GM19324 (cell line): ENCODE results near the gene ARL9.
A peak's percentile ranks its signal among the peaks of the same experiment; 100 is the strongest.
"Not testable (repeated sequence)": the region's sequence is repeated elsewhere in the genome, so short reads cannot be mapped to it uniquely, and the experiment has no call there.

Experiments used
- ATAC-seq: cut with Tn5 transposase; IDR thresholded peaks from one replicate; pipeline ENCODE4 v1.9.1; 2021; ENCODE audit warnings: mild to moderate bottlenecking, moderate library complexity; ENCODE audit not compliant: unreplicated experiment, low FRiP score

The ARL9 gene, protein sequence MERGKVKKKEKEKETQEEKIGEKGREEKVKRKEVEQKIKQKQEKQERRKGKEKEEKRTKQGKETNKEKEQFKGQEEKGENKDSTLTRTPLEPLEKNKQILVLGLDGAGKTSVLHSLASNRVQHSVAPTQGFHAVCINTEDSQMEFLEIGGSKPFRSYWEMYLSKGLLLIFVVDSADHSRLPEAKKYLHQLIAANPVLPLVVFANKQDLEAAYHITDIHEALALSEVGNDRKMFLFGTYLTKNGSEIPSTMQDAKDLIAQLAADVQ

DNA sequence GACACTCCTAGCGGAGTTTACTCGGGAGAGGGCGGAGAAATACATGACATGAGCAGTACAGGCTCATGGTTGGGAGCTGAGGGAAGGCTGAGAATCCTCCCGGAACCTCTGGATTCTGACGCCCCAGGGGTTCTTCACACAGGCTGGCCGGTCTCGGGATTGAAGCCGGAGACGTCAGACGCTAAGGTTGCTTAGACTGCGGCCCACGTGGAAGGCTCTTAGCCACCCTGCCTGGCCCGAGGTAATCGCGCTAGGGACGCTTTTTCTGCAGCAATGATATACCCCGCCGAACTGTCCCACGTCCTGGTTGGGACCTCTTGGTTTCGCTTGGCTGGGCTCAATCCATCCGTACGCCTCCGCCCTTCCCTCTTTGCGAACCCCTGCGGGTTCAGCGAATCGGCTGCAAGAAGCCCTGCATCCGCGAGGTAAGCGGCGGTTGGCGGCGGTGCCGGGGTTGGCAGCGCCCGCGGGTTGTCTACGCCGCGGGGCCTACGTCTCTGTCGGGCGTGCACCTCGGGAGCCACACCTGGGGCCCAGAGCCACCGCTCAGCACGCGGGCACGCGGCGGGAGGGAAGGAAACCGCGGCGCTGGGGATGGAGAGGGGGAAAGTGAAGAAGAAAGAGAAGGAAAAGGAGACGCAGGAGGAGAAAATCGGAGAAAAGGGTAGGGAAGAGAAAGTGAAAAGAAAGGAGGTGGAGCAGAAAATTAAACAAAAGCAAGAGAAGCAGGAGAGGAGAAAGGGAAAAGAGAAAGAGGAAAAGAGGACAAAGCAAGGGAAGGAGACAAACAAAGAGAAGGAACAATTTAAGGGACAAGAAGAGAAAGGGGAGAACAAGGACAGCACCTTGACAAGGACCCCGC lies at the start of gene ARL9:
ARL9 (plus strand) TSS at position 523 of the 862 bp plus-strand sequence; CDS start at position 595, 72 bp downstream.
- ATAC-seq = peak; percentile 69

DNA sequence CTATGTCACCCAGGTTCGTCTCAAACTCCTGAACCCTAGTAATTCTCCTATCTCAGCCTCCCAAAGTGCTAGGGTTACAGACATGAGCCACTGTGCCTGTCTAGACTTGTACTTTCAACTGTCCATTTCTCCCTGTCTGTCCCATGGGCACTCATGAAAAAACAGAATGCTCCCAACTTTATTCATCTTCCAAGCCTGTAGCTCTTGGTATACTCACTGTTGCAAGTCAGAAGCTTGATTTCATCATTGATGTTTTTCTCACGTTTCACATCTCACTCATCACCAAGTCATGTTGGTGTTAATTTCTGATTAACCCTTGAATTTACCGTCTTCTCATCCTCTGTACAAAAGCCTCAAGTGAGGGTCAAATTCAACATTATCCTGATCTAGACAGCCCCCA lies 45.5 kb upstream of the ARL9 start:
- ATAC-seq = no peak

DNA sequence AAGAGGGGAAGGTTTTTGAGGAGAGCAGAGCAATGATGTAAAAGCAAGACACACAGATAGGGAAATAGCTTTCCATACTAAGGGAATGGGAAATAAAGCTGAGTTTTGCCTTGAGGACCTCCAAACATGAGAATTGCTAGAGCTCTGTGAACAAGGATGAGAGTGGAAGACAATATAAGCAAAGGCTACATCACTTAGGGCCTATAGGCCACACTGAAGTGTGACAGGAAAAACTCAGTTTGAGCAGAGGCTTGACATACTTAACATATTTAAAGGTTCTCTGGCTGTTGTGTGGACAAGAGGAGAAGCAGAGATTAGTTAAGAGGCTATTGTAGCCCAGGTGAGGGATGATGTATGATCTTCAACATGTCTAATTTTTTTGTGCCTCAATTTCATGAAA lies 43.4 kb upstream of the ARL9 start:
- ATAC-seq = no peak

DNA sequence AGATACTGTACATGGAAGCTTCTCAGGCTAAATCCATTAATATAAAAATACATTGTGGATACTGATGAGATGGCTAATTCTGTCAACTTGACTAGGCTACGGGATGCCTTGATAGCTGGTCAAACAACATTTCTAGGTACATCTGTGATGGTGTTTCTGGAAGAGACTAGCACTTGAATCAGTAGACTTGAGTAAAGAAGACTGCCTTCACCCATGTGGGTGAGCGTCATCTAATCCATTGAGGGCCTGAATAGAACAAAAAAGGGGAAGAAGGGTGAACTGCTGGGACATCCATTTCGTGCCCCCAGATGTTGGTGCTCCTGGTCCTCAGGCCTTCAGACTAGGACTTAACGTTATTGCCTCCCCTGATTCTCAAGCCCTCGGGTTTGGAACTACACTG lies 41.9 kb upstream of the ARL9 start:
- no peak for ATAC-seq

DNA sequence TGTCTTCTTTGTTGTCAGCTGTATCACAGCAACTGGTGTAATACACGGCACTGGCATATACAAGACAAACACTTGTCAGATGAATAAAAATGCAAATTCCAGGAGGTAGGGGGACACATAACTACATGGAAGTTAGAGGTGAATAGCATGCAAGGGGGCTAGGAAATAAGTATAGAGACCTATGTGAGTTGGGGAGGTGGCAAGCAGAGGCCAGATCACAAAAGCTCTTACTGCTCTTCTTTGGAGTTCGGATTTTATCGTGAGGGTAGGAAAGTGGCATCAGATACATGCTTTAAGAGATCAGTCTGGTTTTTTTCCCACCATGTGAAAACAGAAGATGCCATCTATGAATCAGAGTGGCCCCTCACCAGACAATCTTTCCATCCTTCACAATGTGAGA lies 41.0 kb upstream of the ARL9 start:
- ATAC-seq = no peak

DNA sequence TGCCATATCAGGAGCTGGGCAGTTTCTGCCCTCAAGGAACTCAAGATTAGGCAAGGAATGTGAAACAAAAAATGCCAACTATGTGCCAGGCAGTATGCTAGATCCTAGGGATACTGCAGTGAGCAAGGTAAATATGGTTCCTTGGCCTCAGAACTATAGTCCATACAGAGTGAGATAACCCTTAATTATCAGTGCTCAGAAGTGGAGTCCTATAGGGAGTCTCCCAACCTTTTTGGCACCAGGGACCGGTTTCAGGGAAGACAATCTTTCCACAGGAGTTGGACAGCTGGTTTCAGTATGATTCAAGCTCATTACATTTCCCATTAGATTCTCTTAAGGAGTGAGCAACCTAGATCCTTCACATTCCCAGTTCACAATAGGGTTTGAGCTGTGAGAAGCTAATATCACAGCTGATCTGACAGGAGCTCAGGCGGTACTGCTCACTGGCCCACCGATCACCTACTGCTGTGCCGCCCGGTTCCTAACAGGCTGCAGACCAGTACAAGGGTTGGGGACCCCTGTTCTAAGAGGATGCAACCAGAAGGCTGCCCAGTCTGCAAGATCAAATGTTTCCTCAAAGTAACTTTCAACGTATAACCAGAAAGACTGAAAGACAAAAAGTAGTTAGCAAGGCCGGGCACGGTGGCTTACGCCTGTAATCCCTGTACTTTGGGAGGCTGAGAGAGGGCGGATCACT lies 39.8 kb upstream of the ARL9 start:
- ATAC-seq = no peak

DNA sequence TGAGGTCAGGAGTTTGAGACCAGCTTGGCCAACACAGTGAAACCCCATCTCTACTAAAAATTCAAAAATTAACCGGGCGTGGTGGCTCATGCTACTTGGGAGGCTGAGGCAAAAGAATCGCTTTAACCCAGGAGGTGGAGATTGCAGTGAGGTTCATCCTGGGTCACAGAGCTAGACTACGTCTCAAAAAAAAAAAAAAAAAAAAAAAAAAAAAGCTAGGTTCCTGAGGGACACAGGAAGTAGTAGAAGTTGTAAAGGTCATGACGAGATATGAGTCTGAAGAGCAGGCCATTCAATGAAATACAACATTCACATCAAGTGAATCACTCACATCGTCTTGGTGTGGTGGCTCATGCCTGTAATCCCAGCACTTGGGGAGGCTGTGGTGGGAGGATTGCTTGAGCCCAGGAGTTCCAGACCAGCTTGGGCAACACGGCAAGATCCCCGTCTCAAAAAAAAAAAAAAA lies 39.3 kb upstream of the ARL9 start:
- not testable (repeated sequence) for ATAC-seq

DNA sequence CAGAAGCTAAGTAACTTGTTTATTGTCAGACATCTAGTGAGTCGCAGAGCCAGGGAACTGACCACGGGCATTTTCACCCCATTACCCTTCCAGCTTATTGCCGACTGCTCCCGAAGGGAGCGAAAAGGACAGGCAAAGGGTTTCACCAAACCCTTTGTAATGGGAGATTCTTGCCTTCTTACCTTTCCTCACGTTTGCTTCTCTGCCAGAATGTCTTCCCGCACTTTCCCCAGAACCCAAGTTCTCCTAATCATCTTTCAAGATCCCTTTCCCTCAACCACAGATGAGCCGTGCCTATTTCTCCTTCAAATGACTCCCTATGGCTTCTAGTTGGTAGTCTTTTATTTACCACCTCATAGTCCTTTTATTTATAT lies 38.7 kb upstream of the ARL9 start:
- ATAC-seq = no peak

DNA sequence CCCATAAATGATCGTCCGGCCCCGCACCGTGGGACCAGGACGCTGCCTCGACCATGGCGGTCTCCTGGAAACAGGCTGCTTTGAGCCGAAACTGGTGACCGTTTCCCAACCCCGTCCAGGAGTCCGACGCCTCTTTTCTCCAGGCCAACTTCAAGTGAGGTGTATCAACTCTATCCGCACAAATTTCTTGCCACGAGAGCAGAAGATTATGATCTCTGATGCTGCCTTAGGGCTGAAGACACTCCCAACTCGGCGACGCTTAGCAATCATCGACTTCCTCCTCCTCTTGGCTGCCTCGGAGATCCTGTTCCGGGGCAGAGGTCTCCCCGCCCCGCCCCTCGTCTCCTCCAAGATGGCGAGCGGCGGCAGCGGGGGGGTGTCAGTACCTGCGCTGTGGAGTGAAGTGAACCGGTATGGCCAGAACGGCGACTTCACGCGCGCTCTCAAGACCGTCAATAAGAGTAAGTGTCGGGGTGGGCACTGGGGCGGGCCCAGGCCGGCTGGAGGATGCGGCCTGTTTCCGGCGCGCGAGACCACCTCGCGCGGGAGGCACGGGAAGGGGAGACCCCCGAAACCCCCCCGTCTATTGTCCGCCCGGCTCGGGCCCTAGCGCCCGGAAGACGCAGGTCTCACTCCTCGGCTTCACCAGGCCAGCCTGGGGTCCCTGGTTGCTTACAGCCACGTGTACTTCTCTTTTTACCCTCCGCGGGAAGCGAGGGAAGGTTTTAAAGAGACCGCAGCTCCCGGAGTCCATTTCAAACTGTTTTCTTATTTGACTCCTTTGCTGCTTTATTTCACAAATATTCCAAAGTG lies 38.1 kb upstream of the ARL9 start, which contains the start of gene SRP72:
SRP72 (plus strand) TSS at position 334 of the 813 bp plus-strand sequence; CDS start at position 353, 19 bp downstream.
- peak; percentile 92 for ATAC-seq

DNA sequence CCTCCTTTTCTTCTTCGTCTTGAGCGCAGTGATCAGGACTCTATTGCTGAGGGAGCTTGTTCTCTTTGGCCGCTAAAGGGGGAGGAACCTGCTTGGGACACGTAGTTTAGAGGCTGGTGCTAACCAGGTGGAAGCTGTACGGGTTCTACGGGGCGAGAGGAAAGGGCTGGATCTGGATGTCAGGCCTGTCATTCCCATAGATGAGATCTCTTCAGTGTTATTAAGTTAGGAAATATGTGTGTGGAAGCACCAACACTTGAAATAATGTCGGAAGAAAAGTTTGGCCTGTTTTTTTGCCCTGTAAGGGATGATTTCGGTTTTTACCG lies 37.5 kb upstream of the ARL9 start:
- peak; percentile 44 for ATAC-seq

DNA sequence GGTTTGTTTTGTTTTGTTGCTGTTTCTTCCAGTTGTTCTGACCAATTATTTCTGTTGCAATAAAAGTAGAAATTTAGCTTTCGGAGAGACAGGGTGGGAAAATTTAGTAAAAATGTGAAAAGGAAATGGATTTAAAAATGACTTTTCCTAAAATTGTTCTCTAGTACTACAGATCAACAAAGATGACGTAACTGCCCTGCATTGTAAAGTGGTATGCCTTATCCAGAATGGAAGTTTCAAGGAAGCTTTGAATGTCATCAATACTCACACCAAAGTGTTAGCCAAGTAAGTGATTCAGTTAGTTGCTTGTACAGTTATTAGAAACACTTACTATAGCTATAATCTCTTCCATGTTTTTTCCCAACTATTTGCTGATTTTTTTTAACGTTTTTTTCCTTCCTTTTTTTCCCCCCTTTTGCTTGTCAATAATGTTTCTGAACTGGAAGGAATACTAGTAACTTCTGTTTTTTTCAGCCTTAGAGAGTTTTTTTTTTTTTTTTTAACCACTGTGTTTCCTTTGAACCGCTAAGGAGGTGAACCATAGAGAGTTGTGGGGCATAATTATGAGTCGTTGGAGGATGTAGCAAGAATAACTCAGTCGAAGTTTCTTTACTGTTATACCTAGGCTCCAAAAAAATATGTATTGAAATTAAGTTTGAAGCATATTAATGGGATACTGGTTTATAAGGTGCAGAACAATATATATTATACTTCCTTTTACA lies 35.9 kb upstream of the ARL9 start:
- ATAC-seq = no peak

DNA sequence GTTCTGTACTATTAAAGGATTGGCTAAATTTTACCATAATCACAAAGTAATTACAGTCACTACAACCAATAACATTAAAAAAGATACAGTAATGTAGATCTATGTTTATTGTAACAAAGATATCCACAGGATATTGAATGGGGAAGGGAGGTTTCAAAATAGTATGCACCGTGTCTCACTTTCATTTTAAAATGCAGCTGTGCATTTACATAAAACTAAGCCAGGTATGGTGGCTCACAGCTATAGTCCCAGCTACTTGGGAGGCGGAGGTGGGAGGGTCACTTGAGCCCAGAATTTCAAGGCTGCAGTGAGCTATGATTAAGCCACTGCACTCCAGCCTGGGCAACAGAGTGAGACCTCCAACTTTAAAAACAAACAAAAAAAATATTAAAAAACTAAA lies 29.7 kb upstream of the ARL9 start:
- peak; percentile 70 for ATAC-seq

DNA sequence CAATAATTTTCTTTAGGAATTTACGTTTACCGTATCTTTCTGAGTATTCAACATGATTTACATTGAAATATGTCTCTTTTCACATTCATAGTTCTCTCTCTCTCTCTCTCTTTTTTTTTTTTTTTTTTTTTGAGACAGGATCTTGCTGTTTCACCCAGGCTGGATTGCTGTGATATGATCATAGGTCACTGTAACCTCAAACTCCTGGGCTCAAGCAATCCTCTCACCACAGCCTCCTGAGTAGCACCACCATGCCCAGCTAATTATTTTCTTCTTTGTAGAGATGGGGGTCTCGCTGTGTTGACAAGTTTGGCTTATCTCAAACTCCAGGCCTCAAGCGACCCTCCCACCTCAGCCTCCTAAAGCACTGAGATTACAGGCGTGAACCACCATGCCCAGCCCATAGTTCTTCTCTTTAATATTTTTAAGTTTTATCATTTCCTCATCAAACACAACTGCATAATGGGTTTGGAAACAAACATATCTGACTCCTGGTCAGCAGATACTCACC lies 28.3 kb upstream of the ARL9 start:
- ATAC-seq = no peak

DNA sequence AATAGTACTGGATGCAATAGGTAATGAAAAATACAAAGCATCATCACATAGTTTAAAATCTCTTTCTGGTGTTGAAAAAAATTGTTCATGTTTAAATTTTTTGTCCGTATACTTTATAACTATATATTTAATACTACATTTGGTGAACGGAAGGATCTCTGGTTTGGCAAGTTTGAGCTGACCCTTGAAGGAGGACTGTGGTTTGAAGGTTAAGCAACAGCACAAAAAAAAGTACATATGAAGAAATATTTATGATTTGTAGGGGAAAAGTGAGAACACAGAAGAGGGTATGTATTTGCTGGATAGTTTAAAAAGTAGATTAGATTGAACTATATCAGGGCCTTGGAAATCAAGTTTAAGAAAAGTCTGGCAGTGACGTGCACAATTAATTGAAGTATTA lies 24.9 kb upstream of the ARL9 start:
- ATAC-seq = no peak

DNA sequence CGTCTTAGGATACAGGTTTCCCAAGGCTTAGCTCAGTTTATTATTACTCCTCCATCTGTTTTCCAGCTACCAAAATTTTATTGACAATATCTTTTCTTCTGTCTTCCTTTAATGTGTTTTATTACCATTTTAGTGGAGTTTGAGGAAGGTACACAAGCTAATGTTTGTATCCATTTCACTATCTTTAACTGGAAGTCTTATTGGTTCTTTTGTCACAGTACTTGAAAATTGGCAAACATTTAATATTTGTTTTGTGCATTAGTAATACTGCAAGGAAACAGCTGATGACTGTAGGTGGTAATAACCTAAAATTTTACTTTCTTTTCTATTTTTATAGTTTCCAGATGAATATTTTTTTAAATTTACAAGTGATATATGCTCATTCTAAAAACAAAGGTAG lies 9.3 kb upstream of the ARL9 start:
- ATAC-seq = no peak

DNA sequence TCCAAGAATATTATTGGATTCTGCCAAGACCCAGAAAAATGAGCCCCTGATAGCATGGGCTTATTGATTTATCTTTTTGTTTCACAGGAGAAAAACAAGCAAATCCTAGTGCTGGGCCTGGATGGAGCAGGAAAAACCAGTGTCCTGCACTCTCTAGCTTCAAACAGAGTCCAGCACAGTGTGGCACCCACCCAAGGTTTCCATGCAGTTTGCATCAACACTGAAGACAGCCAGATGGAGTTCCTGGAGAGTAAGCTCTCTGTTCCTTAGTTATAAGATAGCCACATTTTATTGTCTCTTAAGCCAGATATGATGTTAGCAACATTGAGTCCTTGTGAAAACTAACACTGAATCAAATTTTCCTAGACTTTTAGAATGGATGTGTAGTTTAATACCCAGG lies 5.5 kb downstream of the ARL9 start:
- ATAC-seq = no peak

DNA sequence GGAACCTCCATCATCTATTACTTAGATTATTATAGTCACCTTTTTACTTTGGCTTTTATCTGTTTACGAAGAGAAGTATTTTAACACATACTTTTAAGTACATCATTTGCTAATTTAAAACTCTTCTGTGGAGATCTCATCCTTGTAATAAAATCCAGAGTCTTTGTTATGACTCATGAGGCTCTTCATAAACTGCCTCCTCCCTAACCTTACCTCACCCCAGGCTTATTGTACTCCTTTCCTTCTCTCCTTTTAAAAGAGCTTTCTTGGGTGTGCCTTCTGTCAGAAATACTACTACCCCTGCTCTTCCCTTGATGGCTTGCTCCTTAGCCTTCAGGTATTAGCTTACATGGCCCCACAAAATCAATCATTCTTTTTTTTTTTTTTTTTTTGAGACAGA lies 6.6 kb downstream of the ARL9 start:
- no peak for ATAC-seq

DNA sequence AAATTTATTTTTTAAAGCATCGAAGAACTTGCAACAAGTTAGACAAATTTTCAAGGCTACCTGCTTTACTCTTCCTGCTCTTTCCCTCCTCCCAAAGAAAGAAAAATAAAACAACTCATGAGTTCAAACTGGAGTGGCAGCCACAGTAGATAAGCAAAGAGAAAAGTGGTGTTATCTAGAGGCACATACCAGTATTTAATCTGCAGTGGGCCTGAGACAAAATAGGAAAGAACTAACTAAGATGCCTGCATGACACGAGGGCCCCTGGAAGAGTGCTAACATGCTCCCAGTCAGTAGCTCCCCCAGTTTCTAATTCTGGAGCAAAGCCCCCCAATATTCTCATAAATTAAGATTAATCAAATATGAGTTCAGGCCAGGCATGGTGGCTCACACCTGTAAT lies 7.9 kb downstream of the ARL9 start:
- no peak for ATAC-seq

DNA sequence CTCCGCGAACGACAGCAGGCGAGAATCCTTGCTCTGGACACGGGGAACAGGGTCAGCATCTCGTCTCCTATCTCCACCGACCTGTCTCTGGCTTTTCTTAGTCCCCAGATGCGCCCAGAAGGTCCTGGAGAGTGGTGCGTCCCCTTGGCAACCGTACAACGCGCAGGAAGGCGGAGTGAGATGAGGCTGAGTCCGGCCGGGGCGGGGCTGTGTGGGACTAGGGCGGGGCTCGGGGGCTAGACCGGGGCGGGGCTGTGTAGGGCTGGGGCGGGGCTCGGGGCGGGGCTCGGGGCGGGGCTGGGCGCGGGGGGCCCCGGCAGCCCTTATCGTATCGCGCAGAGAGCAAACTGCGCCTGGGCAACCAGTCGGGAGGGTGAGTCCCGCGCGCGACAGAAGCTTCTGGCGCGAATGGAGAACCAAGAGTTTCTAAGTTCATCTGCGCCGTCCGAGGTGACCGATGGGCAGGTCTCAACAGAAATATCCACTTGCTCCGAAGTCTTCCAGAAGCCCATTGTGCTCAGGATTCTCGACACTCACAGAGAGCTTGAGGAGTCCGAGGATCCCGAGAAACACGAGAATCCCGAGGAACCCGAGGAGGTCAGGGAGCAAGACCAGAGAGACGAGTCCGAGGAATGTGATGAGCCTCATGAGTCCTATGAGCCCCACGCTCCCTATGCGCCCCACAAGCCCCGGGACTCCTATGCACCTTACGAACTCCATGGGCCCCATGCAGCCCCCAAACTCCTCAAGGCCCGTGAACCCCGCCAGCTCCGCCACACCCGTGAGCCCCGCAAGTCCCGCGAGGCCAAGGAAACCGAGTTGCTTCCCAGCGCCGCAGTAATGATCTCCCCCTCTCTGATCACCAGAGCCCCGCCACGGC lies 24.9 kb downstream of the ARL9 start:
- peak; percentile 90 for ATAC-seq
